ENCODE measurements around the gene SLC28A3. TPM values are rescaled to one million over a fixed set of nuclear protein-coding genes. Genes with fewer than 3 reads are reported as not detected.
"Not testable (repeated sequence)": the region's sequence is repeated elsewhere in the genome, so short reads cannot be mapped to it uniquely, and the experiment has no call there.

Gene SLC28A3
- total and polyA plus RNA-seq, 12 donors = under 0.01 to 0.40 (median 0.04) TPM; not detected in 9

DNA sequence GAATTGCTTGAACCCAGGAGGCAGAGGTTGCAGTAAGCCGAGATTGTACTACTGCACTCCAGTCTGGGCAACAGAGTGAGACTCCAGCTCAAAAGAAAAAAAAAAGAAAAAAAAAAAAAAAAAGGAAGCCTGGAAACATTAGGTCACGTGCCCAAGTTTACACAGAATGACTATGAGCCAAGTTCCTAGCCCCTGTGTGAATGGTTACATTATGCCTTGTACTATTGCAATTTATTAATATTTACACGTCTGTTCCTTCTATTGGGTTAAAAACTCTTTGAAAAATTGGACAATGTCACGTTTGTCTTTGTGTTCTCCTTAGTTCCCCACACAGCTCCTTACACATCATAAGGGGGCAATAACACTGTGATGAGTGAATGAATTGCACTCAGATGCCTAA lies 33.5 kb upstream of the SLC28A3 start:
- DNase-seq = no peak
- Histone ChIP-seq H3K27me3 (no peaks in the 10 kb centered on the region), H3K27ac (no peak overlapping the region), H3K4me3 (no peak overlapping the region), H3K9me3 (replicated peaks in 1 of 3) (no peaks in the 10 kb centered on the region), H3K36me3 (replicated peaks in 1 of 2) (no peaks in the 10 kb centered on the region), H3K4me1 (replicated peaks in 1 of 2) (no peaks in the 10 kb centered on the region)
- intact Hi-C loops (cut with DNase I) = no loop called here
- TF ChIP-seq, protein P1, sequence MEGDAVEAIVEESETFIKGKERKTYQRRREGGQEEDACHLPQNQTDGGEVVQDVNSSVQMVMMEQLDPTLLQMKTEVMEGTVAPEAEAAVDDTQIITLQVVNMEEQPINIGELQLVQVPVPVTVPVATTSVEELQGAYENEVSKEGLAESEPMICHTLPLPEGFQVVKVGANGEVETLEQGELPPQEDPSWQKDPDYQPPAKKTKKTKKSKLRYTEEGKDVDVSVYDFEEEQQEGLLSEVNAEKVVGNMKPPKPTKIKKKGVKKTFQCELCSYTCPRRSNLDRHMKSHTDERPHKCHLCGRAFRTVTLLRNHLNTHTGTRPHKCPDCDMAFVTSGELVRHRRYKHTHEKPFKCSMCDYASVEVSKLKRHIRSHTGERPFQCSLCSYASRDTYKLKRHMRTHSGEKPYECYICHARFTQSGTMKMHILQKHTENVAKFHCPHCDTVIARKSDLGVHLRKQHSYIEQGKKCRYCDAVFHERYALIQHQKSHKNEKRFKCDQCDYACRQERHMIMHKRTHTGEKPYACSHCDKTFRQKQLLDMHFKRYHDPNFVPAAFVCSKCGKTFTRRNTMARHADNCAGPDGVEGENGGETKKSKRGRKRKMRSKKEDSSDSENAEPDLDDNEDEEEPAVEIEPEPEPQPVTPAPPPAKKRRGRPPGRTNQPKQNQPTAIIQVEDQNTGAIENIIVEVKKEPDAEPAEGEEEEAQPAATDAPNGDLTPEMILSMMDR (IDR thresholded peaks at IDR 0.05) = no peak
- no peak for TF ChIP-seq POLR2A (IDR thresholded peaks at IDR 0.05)
- 55 to 71% (median 60%) methylated on average over 4 of the region's 4 CpGs for WGBS, 4 donors

DNA sequence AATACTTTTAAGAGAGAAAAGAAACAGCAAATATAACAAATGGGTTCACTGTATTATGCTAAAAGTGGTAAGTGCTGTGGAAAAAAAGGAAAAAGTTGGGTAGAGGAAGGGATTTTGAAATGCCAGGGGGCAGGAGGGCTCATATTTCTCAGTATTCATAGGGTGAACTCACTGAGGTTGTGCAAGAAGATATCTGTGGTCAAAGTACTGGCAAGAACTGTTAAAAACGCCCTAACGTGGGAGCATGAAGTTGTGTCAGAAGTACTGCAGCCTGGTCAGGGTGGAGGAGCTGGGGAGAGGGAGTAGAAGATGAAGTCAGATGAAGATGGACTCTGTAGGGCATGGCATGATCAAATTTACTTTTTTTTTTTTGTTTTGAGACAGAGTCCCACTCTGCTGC lies 31.2 kb upstream of the SLC28A3 start:
- DNase-seq = peak in 4 of 7 donors; percentile 27 to 63 (median 36)
- 50 to 61% (median 51%) methylated on average over 2 of the region's 2 CpGs for WGBS, 4 donors
- Histone ChIP-seq H3K4me3 (no peak overlapping the region), H3K4me1 (replicated peaks in 1 of 2) (no peaks in the 10 kb centered on the region), H3K9me3 (replicated peaks in 1 of 3) (no peaks in the 10 kb centered on the region), H3K36me3 (replicated peaks in 1 of 2) (no peaks in the 10 kb centered on the region), H3K27ac (no peak overlapping the region), H3K27me3 (no peaks in the 10 kb centered on the region)
- intact Hi-C loops (cut with DNase I) = no loop called here
- no peak for TF ChIP-seq POLR2A (IDR thresholded peaks at IDR 0.05)
- TF ChIP-seq, protein P1 (IDR thresholded peaks at IDR 0.05) = no peak

GRCh38 chr9:84368601-84369000 lies 28.0 kb upstream of the SLC28A3 start:
- intact Hi-C loops (cut with DNase I) = no loop called here
- WGBS, 4 donors = 79 to 93% (median 86%) methylated on average over 2 to 3 of the region's 3 CpGs
- TF ChIP-seq, protein P1 (IDR thresholded peaks at IDR 0.05) = no peak
- TF ChIP-seq POLR2A (IDR thresholded peaks at IDR 0.05) = no peak
- Histone ChIP-seq H3K4me3 (no peak overlapping the region), H3K27me3 (no peaks in the 10 kb centered on the region), H3K27ac (no peak overlapping the region), H3K36me3 (replicated peaks in 1 of 2) (no peaks in the 10 kb centered on the region), H3K9me3 (replicated peaks in 1 of 3) (no peaks in the 10 kb centered on the region), H3K4me1 (replicated peaks in 1 of 2) (no peaks in the 10 kb centered on the region)
- DNase-seq = no peak

DNA sequence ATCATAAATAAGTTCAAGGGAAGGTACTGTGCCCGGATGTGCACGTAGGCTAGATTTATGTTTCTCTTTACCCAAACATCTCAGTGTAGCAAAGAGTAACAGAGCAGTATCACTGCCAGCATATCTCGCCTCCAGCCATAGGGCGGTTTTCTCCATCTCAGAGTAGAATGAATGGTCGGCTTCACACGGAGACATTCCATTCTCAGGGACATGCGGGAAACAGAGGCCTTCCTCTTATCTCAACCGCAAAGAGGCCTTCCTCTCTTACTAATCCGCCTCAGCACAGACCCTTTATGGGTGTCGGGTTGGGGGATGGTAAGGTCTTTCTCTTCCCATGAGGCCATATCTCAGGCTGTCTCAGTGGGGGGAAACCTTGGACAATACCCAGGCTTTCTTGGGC lies 27.2 kb upstream of the SLC28A3 start:
- H3K27me3 ChIP-seq; DNase-seq; H3K4me1 ChIP-seq (replicated peaks in 1 of 2); intact Hi-C loops (cut with DNase I); H3K9me3 ChIP-seq (replicated peaks in 1 of 3); H3K36me3 ChIP-seq (replicated peaks in 1 of 2); H3K4me3 ChIP-seq; H3K27ac ChIP-seq: not testable (repeated sequence)
- 34 to 54% (median 48%) methylated on average over 10 of the region's 10 CpGs for WGBS, 4 donors

- 77 to 100% (median 94%) methylated on average over 1 of the region's 1 CpG for WGBS, 4 donors
- no peak for DNase-seq
- intact Hi-C loops (cut with DNase I) = no loop called here
- H3K27ac ChIP-seq = no peak overlapping the region
- no peak overlapping the region for H3K4me3 ChIP-seq
- no peaks in the 10 kb centered on the region for H3K27me3 ChIP-seq
- no peak for TF ChIP-seq POLR2A (IDR thresholded peaks at IDR 0.05)
- TF ChIP-seq, protein P1 (IDR thresholded peaks at IDR 0.05) = no peak
- H3K36me3 ChIP-seq (replicated peaks in 1 of 2) = no peaks in the 10 kb centered on the region
- H3K4me1 ChIP-seq (replicated peaks in 1 of 2) = no peaks in the 10 kb centered on the region
- H3K9me3 ChIP-seq (replicated peaks in 1 of 3) = no peaks in the 10 kb centered on the region
Measured at GRCh38 chr9:84366683-84367082, 26.1 kb upstream of the SLC28A3 start.

- intact Hi-C loops (cut with DNase I) = not testable (repeated sequence)
Measured at GRCh38 chr9:84364894-84365490, 24.4 kb upstream of the SLC28A3 start.

More at GRCh38 chr9:84364894-84365490, 24.4 kb upstream of the SLC28A3 start:
- WGBS, 4 donors = 67 to 91% (median 76%) methylated on average over 1 of the region's 1 CpG
- not testable (repeated sequence) for H3K27me3 ChIP-seq; H3K4me1 ChIP-seq (replicated peaks in 1 of 2); H3K9me3 ChIP-seq (replicated peaks in 1 of 3); H3K36me3 ChIP-seq (replicated peaks in 1 of 2); H3K27ac ChIP-seq; DNase-seq; H3K4me3 ChIP-seq
